SH-SY5Y (cell line): Measurements from ENCODE around the gene TFIP11.

Source experiments
- GATA2 ChIP-seq: IDR thresholded peaks from 2 replicates; pipeline ENCODE4 v1.6.1; 2011; ENCODE audit warnings: mild to moderate bottlenecking, low read depth, low read length
- GATA3 ChIP-seq: IDR thresholded peaks from 2 replicates; pipeline ENCODE4 v1.6.1; 2011; ENCODE audit warnings: low read depth, mild to moderate bottlenecking, low read length, moderate library complexity

DNA sequence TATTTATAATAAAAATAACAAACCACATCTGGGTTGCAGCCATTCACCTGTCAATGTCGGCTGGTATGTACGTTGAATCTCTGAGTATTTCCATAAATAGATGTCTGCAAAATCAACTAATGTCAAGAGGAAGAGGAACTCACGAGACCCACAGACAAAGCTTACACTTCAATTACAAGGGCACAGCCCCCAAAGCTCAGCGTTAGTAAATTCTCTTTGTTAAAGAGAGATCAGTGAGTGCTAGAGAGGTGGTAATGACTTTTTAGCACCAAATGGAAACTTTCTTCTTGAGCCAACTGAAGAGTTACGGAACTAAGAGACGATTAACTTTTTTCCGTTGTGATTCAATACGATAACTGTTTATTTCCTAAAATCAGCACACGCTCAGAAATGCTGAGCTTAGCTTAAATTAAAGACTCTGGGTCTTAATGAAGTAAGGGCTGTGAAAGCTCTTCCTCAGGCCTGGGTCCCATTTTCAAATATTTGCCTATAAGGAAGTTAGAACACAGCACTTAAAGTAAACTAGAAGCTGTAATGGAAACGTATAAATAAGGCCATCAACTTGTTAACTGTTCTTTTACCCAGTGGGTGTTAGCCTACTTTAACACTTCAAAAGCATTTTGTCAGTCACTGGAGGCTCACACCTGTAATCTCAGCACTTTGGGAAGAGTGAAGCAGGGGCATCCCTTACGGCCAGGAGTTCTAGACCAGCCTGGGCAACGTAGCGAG lies 22.8 kb upstream of the TFIP11 start:
- TF ChIP-seq GATA2: no peak
- no peak for TF ChIP-seq GATA3
